ENCODE data around the gene DISC1.

GRCh38 chr1:231817801-231818200 lies 191.2 kb downstream of the DISC1 start:
- TF ChIP-seq CTCF (IDR thresholded peaks at IDR 0.05) (no peak), EZH2 (IDR thresholded peaks at IDR 0.05; ENCODE audit: borderline replicate concordance, insufficient read depth, low read depth, low read length, poor library complexity, severe bottlenecking) (no peak)
